SJSA1 (cell line): Measurements from ENCODE around the gene REG4. TPM values are rescaled to one million over a fixed set of nuclear protein-coding genes. Genes with fewer than 3 reads are reported as not detected.
"Not testable (repeated sequence)": the region's sequence is repeated elsewhere in the genome, so short reads cannot be mapped to it uniquely, and the experiment has no call there.

ENCODE experiments used
- DNase-seq, 2 experiments: peaks; one replicate each; pipeline ENCODE4 v3.0.0-alpha.2; 2015 to 2020; ENCODE audit warnings: low spot score in 2 of 2, low read depth in 1 of 2
- H3K27ac ChIP-seq: fragments of 250-450 bp; sonication (Bioruptor Pico); 2 replicates; pipeline ENCODE4 v1.5.1; 2020; ENCODE audit warnings: mild to moderate bottlenecking, moderate library complexity
- H3K27me3 ChIP-seq: fragments of 250-450 bp; sonication (Bioruptor Pico); replicated peaks from 2 replicates; pipeline ENCODE4 v1.5.1; 2020; ENCODE audit warnings: mild to moderate bottlenecking, moderate library complexity
- H3K36me3 ChIP-seq: fragments of 250-450 bp; sonication (Bioruptor Pico); 2 replicates; pipeline ENCODE4 v1.5.1; 2020; ENCODE audit warnings: mild to moderate bottlenecking
- H3K4me1 ChIP-seq: fragments of 250-450 bp; sonication (Bioruptor Pico); replicated peaks from 2 replicates; pipeline ENCODE4 v1.6.1; 2021; ENCODE audit warnings: mild to moderate bottlenecking
- H3K4me3 ChIP-seq: fragments of 250-450 bp; sonication (Bioruptor Pico); 2 replicates; pipeline ENCODE4 v1.5.1; 2020; ENCODE audit warnings: mild to moderate bottlenecking
- H3K9me3 ChIP-seq: fragments of 250-450 bp; sonication (Bioruptor Pico); replicated peaks from 2 replicates; pipeline ENCODE4 v1.5.1; 2020; ENCODE audit warnings: mild to moderate bottlenecking
- total RNA-seq: library from RNA; depleted of rRNA; stranded (reverse); fragments of >200 nt; shearing (Covaris generic); gene quantifications from 2 replicates; pipeline ENCODE4 v1.2.3, GENCODE V29; 2014

The REG4 gene
- total RNA-seq, 1 experiment from 2014 or later: not detected

GRCh38 chr1:119799003-119799402 lies 12.3 kb downstream of the REG4 start:
- H3K27me3 ChIP-seq: no peaks in the 10 kb centered on the region
- no peak overlapping the region for H3K27ac ChIP-seq
- H3K36me3 ChIP-seq: no peaks in the 10 kb centered on the region
- no peaks in the 10 kb centered on the region for H3K4me1 ChIP-seq
- H3K4me3 ChIP-seq: no peak overlapping the region
- no peaks in the 10 kb centered on the region for H3K9me3 ChIP-seq
- DNase-seq: no peak

- no peak overlapping the region for H3K4me3 ChIP-seq
- H3K4me1 ChIP-seq: no peaks in the 10 kb centered on the region
- no peaks in the 10 kb centered on the region for H3K27me3 ChIP-seq
- no peak for DNase-seq
- H3K9me3 ChIP-seq: no peaks in the 10 kb centered on the region
- H3K27ac ChIP-seq: no peak overlapping the region
- no peaks in the 10 kb centered on the region for H3K36me3 ChIP-seq
These were observed 13.7 kb downstream of the REG4 start for GRCh38 chr1:119797606-119798005.

- Histone ChIP-seq H3K27ac (no peak overlapping the region), H3K4me3 (no peak overlapping the region), H3K36me3 (no peaks in the 10 kb centered on the region), H3K4me1 (no peaks in the 10 kb centered on the region), H3K27me3 (no peaks in the 10 kb centered on the region), H3K9me3 (no peaks in the 10 kb centered on the region)
- no peak for DNase-seq
These were observed 14.1 kb downstream of the REG4 start for GRCh38 chr1:119797162-119797561.

GRCh38 chr1:119795261-119796200 lies 15.7 kb downstream of the REG4 start:
- no peaks in the 10 kb centered on the region for H3K36me3 ChIP-seq
- no peaks in the 10 kb centered on the region for H3K27me3 ChIP-seq
- no peak overlapping the region for H3K4me3 ChIP-seq
- no peak for DNase-seq
- 0 out of 2 replicates have a peak, but pooled peaks cover 2% of the 10 kb centered on the region for H3K4me1 ChIP-seq
- no peaks in the 10 kb centered on the region for H3K9me3 ChIP-seq
- no peak overlapping the region for H3K27ac ChIP-seq

DNA sequence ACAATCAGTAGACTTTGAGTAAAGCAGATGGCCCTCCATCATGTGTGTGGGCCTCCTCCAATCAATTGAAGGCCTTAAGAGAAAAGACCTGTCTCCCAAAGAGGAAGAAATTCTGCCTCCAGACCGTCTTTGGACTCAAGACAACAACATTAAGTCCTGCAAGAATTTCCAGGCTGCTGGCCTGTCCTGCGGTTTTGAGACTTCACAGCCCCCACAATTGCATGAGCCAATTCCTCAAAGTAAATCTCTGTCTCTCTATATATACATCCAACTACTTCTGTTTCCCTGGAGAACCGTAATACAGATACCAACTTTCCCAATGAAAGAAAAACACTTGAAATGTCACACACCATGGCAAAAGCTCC lies 16.4 kb downstream of the REG4 start:
- no peaks in the 10 kb centered on the region for H3K36me3 ChIP-seq
- H3K27ac ChIP-seq: no peak overlapping the region
- H3K27me3 ChIP-seq: no peaks in the 10 kb centered on the region
- no peaks in the 10 kb centered on the region for H3K9me3 ChIP-seq
- H3K4me1 ChIP-seq: 0 out of 2 replicates have a peak, but pooled peaks cover 4% of the 10 kb centered on the region
- no peak overlapping the region for H3K4me3 ChIP-seq
- no peak for DNase-seq

DNA sequence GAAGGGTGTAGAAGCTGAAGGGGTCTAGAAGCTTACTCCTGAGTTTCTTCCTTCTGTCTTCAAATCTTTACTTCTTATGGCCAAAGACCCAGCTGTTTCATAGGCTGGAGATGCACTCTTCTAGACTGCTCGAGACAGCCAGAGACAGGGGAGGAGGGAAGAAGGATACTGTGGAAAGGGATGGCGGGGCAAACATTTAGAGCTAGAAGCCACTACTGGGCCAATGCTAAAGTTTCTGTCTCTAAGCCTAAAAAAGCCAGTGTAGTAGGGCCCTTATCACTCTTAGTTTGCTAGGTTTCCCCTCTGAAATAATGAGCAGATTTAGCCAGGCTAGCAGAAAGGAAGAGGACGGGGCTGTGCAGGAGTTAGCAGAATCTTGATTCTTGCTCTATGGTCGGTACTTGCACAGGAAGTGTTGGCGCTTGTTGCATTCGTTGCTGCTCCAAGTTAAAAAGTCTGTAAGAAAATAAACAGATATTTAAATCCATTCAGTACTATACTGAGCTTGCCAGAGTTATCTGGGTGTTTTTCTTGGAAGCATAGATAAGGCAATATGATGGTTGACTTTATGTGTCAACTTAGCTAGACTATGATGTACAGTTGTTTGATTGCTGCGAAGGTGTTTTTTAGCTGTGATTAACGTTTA lies 16.9 kb downstream of the REG4 start:
- Histone ChIP-seq H3K27me3 (no peaks in the 10 kb centered on the region), H3K4me3 (no peak overlapping the region), H3K36me3 (no peaks in the 10 kb centered on the region), H3K9me3 (no peaks in the 10 kb centered on the region), H3K4me1 (0 out of 2 replicates have a peak, but pooled peaks cover 4% of the 10 kb centered on the region), H3K27ac (no peak overlapping the region)
- no peak for DNase-seq

GRCh38 chr1:119791377-119791776 lies 19.9 kb downstream of the REG4 start:
- H3K9me3 ChIP-seq: no peaks in the 10 kb centered on the region
- DNase-seq: no peak
- H3K27me3 ChIP-seq: no peaks in the 10 kb centered on the region
- H3K27ac ChIP-seq: no peak overlapping the region
- H3K36me3 ChIP-seq: no peaks in the 10 kb centered on the region
- no peak overlapping the region for H3K4me3 ChIP-seq
- H3K4me1 ChIP-seq: peaks cover 14% of the 10 kb centered on the region

- no peak overlapping the region for H3K4me3 ChIP-seq
- no peak overlapping the region for H3K27ac ChIP-seq
- no peaks in the 10 kb centered on the region for H3K36me3 ChIP-seq
- DNase-seq: no peak
- peaks cover 14% of the 10 kb centered on the region for H3K4me1 ChIP-seq
- no peaks in the 10 kb centered on the region for H3K27me3 ChIP-seq
- H3K9me3 ChIP-seq: no peaks in the 10 kb centered on the region
These were observed 20.6 kb downstream of the REG4 start for GRCh38 chr1:119790451-119791198.

- no peaks in the 10 kb centered on the region for H3K36me3 ChIP-seq
- no peak overlapping the region for H3K4me3 ChIP-seq
- peaks cover 14% of the 10 kb centered on the region for H3K4me1 ChIP-seq
- no peak overlapping the region for H3K27ac ChIP-seq
- no peaks in the 10 kb centered on the region for H3K9me3 ChIP-seq
- DNase-seq: peak in 1 of 2 experiments; percentile 32
- no peaks in the 10 kb centered on the region for H3K27me3 ChIP-seq
These were observed 23.5 kb downstream of the REG4 start for GRCh38 chr1:119787776-119788175.

GRCh38 chr1:119786473-119787050 lies 24.7 kb downstream of the REG4 start:
- H3K4me1 ChIP-seq: peaks cover 14% of the 10 kb centered on the region
- H3K27me3 ChIP-seq, H3K36me3 ChIP-seq, H3K9me3 ChIP-seq, DNase-seq, H3K4me3 ChIP-seq, H3K27ac ChIP-seq: not testable (repeated sequence)

DNA sequence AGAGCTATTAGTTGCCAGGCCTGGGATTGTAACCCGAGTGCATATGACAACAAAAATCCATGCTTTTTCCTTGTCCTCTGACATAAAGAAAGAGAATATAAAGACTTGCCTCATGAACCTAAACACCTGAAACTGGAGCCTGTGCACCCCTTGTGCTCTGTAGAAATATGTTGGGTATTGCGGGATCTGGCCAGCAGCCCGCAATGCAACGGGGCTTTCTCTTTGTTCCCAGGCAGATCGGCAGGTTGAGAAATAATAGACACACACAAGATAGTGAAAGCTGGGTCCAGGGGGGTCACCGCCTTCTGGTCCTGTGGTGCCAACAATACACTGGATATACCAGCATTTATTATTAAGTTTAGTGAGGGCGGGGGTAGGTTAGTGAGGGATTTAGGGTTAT lies 25.2 kb downstream of the REG4 start:
- not testable (repeated sequence) for H3K4me3 ChIP-seq, H3K36me3 ChIP-seq, H3K27ac ChIP-seq, H3K27me3 ChIP-seq, DNase-seq, H3K9me3 ChIP-seq
- peaks cover 14% of the 10 kb centered on the region for H3K4me1 ChIP-seq

- no peak for DNase-seq
- H3K27me3 ChIP-seq: no peaks in the 10 kb centered on the region
- H3K4me1 ChIP-seq: peaks cover 21% of the 10 kb centered on the region
These were observed 27.0 kb downstream of the REG4 start for GRCh38 chr1:119784191-119784781.

More at GRCh38 chr1:119784191-119784781, 27.0 kb downstream of the REG4 start:
- Histone ChIP-seq H3K36me3 (no peaks in the 10 kb centered on the region), H3K4me3 (no peak overlapping the region), H3K9me3 (no peaks in the 10 kb centered on the region), H3K27ac (no peak overlapping the region)
